Measurements from ENCODE around the gene GSDMA.

Gene GSDMA

GRCh38 chr17:40022497-40022896 lies 59.7 kb downstream of the GSDMA start:
- no peak for DNase-seq (ENCODE audit: low read depth in 2 of 2)

GRCh38 chr17:40022961-40023541 lies 60.2 kb downstream of the GSDMA start:
- no peak for DNase-seq (ENCODE audit: low read depth in 2 of 2)

- no peak for DNase-seq (ENCODE audit: low read depth in 2 of 2)
Observed at GRCh38 chr17:40023590-40024292, 60.9 kb downstream of the GSDMA start.

- DNase-seq (ENCODE audit: low read depth in 2 of 2): no peak
Observed at GRCh38 chr17:40024901-40025300, 62.1 kb downstream of the GSDMA start.

- no peak for DNase-seq (ENCODE audit: low read depth in 2 of 2)
Observed at GRCh38 chr17:40025559-40025958, 62.8 kb downstream of the GSDMA start.

GRCh38 chr17:40025991-40026815 lies 63.4 kb downstream of the GSDMA start:
- DNase-seq (ENCODE audit: low read depth in 2 of 2): no peak

- DNase-seq (ENCODE audit: low read depth in 2 of 2): peak; percentile 53 to 63
Observed at GRCh38 chr17:40026816-40027613, 64.2 kb downstream of the GSDMA start.
